Caco-2 (cell line): ENCODE measurements around the gene UBE2E2. TPM values are rescaled to one million over a fixed set of nuclear protein-coding genes. Genes with fewer than 3 reads are reported as not detected.

Experiments used
- BruUV-seq: library from RNA; stranded (reverse); fragments of 400-500 nt; replicated peaks from 2 replicates; lab custom pipeline; 2021; lab: Mats Ljungman, UMichigan
- CTCF ChIA-PET: fragments of 300-600 bp; sonication (Branson Sonifier 250); formaldehyde crosslinking; loops from one replicate; lab custom pipeline; 2022; ENCODE audit warnings: antibody characterized with exemption; lab: Charles Lee
- POLR2A ChIA-PET: fragments of 300-600 bp; sonication (Branson Sonifier 250); formaldehyde crosslinking; loops from one replicate; lab custom pipeline; 2022; ENCODE audit warnings: antibody characterized with exemption; lab: Charles Lee
- DNase-seq, 2 experiments: peaks; one replicate each; pipeline versions ENCODE4 v3.0.0 to v3.0.0-alpha.2; 2020 to 2022
- H3K27me3 ChIP-seq: replicated peaks from 2 replicates; pipeline ENCODE4 v1.6.0; 2011; ENCODE audit warnings: low read length; ENCODE audit not compliant: control insufficient read depth, insufficient read depth
- H3K36me3 ChIP-seq: 2 replicates; pipeline ENCODE4 v1.5.1; 2011; ENCODE audit warnings: low read length; ENCODE audit not compliant: control insufficient read depth, insufficient read depth
- H3K4me1 ChIP-seq: fragments of 250-450 bp; sonication (Bioruptor Pico); 2 replicates; pipeline ENCODE4 v1.5.1; 2020; ENCODE audit warnings: mild to moderate bottlenecking
- H3K4me3 ChIP-seq: 2 replicates; pipeline ENCODE4 v1.5.1; 2011; ENCODE audit warnings: low read depth, mild to moderate bottlenecking, control low read depth, low read length
- H3K9me3 ChIP-seq: fragments of 250-450 bp; sonication (Bioruptor Pico); 2 replicates; pipeline ENCODE4 v1.5.1; 2020; ENCODE audit warnings: mild to moderate bottlenecking, moderate library complexity
- H3K27ac Mint-ChIP-seq: one replicate; pipeline ENCODE4 v1.8.0; 2022; ENCODE audit warnings: mixed read lengths; ENCODE audit not compliant: unreplicated experiment
- H3K27me3 Mint-ChIP-seq: one replicate; pipeline ENCODE4 v1.8.0; 2022; ENCODE audit warnings: mixed read lengths; ENCODE audit not compliant: insufficient read depth, unreplicated experiment
- H3K36me3 Mint-ChIP-seq: one replicate; pipeline ENCODE4 v1.8.0; 2022; ENCODE audit warnings: mild to moderate bottlenecking, mixed read lengths; ENCODE audit not compliant: insufficient read depth, unreplicated experiment
- H3K4me1 Mint-ChIP-seq: one replicate; pipeline ENCODE4 v1.8.0; 2022; ENCODE audit warnings: low read depth, mixed read lengths; ENCODE audit not compliant: unreplicated experiment
- H3K4me3 Mint-ChIP-seq: one replicate; pipeline ENCODE4 v1.8.0; 2022; ENCODE audit warnings: mild to moderate bottlenecking, moderate library complexity, mixed read lengths; ENCODE audit not compliant: unreplicated experiment
- H3K9me3 Mint-ChIP-seq: one replicate; pipeline ENCODE4 v1.8.0; 2022; ENCODE audit warnings: mixed read lengths; ENCODE audit not compliant: unreplicated experiment
- CTCF ChIP-seq, 2 experiments: fragments of 200-600 bp in 1 of 2; IDR thresholded peaks; 1 replicate in 1 of 2; 2 replicates in 1 of 2; pipeline versions ENCODE4 v1.5.1 to v1.8.0; 2011 to 2022; ENCODE audit warnings: antibody characterized with exemption in 1 of 2, control low read depth in 1 of 2, inconsistent platforms in 1 of 2, low read depth in 1 of 2, low read length in 1 of 2, mild to moderate bottlenecking in 1 of 2, moderate library complexity in 1 of 2; ENCODE audit not compliant: insufficient read depth in 1 of 2, severe bottlenecking in 1 of 2, unreplicated experiment in 1 of 2
- intact Hi-C: fragments of 100-400 bp; cut with micrococcal nuclease; formaldehyde crosslinking; loops from one replicate; pipeline ENCODE4 v1.10.0; 2022; ENCODE audit not compliant: unreplicated experiment
- total RNA-seq: library from RNA; stranded (reverse); gene quantifications from 2 replicates; pipeline ENCODE4 v1.2.3, GENCODE V29; 2022

The UBE2E2 gene
- total RNA-seq, 1 experiment from 2014 or later, result 83.8 TPM

GRCh38 chr3:23277688-23278087, 74.6 kb downstream of the UBE2E2 start:
- ChIA-PET POLR2A (no interaction called here), CTCF (no interaction called here)
- no peak overlapping the region for H3K4me3 Mint-ChIP-seq
- H3K4me1 ChIP-seq, result 0 out of 2 replicates have a peak, but pooled peaks cover 7% of the 10 kb centered on the region
- H3K27me3 Mint-ChIP-seq, result no peaks in the 10 kb centered on the region
- no peaks in the 10 kb centered on the region for H3K4me1 Mint-ChIP-seq
- H3K9me3 Mint-ChIP-seq, result peaks cover 2% of the 10 kb centered on the region
- no peak overlapping the region for H3K4me3 ChIP-seq
- no TSS peak for BruUV-seq
- H3K27me3 ChIP-seq, result no peaks in the 10 kb centered on the region
- no peak for DNase-seq
- intact Hi-C loops, result no loop called here
- H3K36me3 Mint-ChIP-seq, result no peaks in the 10 kb centered on the region
- no peak overlapping the region for H3K27ac Mint-ChIP-seq
- no peaks in the 10 kb centered on the region for H3K9me3 ChIP-seq
- no peak for TF ChIP-seq CTCF (IDR thresholded peaks at IDR 0.05; ENCODE audit: insufficient read depth in 1 of 2, low read depth in 1 of 2, low read length in 1 of 2, severe bottlenecking in 1 of 2, unreplicated experiment in 1 of 2)
- H3K36me3 ChIP-seq, result no peaks in the 10 kb centered on the region

DNA sequence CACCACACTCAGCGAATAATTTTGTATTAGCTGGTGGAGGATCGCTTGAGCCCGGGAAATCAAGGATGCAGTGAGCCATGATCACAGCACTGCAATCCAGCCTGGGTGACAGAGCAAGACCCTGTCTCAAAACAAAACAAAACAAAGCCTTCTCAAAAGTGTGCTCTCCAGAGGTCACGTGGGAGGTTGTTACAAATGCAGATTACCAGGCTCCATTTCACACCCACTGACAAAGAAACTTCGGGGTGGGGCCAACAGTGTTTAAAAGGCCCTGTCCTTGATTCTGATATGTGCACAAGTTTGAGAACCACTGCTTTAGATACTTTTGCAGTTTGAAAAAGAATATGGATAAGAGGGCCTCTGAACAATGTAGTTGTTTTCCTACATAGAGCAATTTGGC, 80.5 kb downstream of the UBE2E2 start:
- ChIA-PET CTCF (no interaction called here), POLR2A (no interaction called here)
- DNase-seq, result no peak
- Mint-ChIP-seq H3K27me3 (no peaks in the 10 kb centered on the region), H3K4me1 (no peaks in the 10 kb centered on the region), H3K36me3 (no peaks in the 10 kb centered on the region), H3K9me3 (peaks cover 13% of the 10 kb centered on the region), H3K27ac (no peak overlapping the region), H3K4me3 (no peak overlapping the region)
- intact Hi-C loops, result no loop called here
- no peaks in the 10 kb centered on the region for H3K4me1 ChIP-seq
- H3K36me3 ChIP-seq, result no peaks in the 10 kb centered on the region
- BruUV-seq, result no TSS peak
- no peak for TF ChIP-seq CTCF (IDR thresholded peaks at IDR 0.05; ENCODE audit: insufficient read depth in 1 of 2, low read depth in 1 of 2, low read length in 1 of 2, severe bottlenecking in 1 of 2, unreplicated experiment in 1 of 2)
- H3K9me3 ChIP-seq, result peaks cover 10% of the 10 kb centered on the region; the same call in 1 of the 2 replicates
- no peak overlapping the region for H3K4me3 ChIP-seq
- no peaks in the 10 kb centered on the region for H3K27me3 ChIP-seq

- no peak overlapping the region for H3K4me3 ChIP-seq
- POLR2A ChIA-PET, result no interaction called here
- CTCF ChIA-PET, result no interaction called here
- Mint-ChIP-seq H3K27ac (no peak overlapping the region), H3K4me3 (no peak overlapping the region), H3K36me3 (no peaks in the 10 kb centered on the region), H3K9me3 (peaks cover 13% of the 10 kb centered on the region), H3K4me1 (no peaks in the 10 kb centered on the region), H3K27me3 (no peaks in the 10 kb centered on the region)
- peaks cover 10% of the 10 kb centered on the region; the same call in 1 of the 2 replicates for H3K9me3 ChIP-seq
- no peak for DNase-seq
- TF ChIP-seq CTCF (IDR thresholded peaks at IDR 0.05; ENCODE audit: insufficient read depth in 1 of 2, low read depth in 1 of 2, low read length in 1 of 2, severe bottlenecking in 1 of 2, unreplicated experiment in 1 of 2), result no peak
- H3K27me3 ChIP-seq, result no peaks in the 10 kb centered on the region
- no peaks in the 10 kb centered on the region for H3K4me1 ChIP-seq
- BruUV-seq, result no TSS peak
- intact Hi-C loops, result no loop called here
- H3K36me3 ChIP-seq, result no peaks in the 10 kb centered on the region
Measured at GRCh38 chr3:23288286-23288685, 85.2 kb downstream of the UBE2E2 start.
